ENCODE results near the gene CFAP90.

- TF ChIP-seq CTCF (IDR thresholded peaks at IDR 0.05), result no peak
- TF ChIP-seq POLR2A (IDR thresholded peaks at IDR 0.05), result no peak
Observed at GRCh38 chr5:7794311-7794710, 56.6 kb downstream of the CFAP90 start.

Data from heart left ventricle (tissue), 13 donors.